ENCODE measurements around the gene ZEB1. TPM values are rescaled to one million over a fixed set of nuclear protein-coding genes. Genes with fewer than 3 reads are reported as not detected.

Gene ZEB1
- total and polyA plus RNA-seq, 2 of the 8 experiments (the other 6 are each of a cell fraction or from before 2014, with no cell fraction given): 0.08 to 0.15 TPM

- Histone ChIP-seq H3K27ac (ENCODE audit: low read depth, low read length) (no peak overlapping the region), H3K79me1 (ENCODE audit: low read depth, low read length) (no peaks in the 10 kb centered on the region), H3K23me2 (ENCODE audit: low read depth, low read length) (no peaks in the 10 kb centered on the region), H3K4me2 (ENCODE audit: insufficient read depth in 1 of 2, low read depth in 2 of 2, low read length in 2 of 2) (no peak overlapping the region), H3K79me2 (ENCODE audit: control insufficient read depth in 1 of 2, insufficient read depth in 2 of 2, low read length in 2 of 2) (no peaks in the 10 kb centered on the region), H3K56ac (replicated peaks; ENCODE audit: insufficient read length, low read depth, low read length) (no peak overlapping the region), H3K18ac (ENCODE audit: extremely low read depth, low read length) (no peak overlapping the region), H4K91ac (replicated peaks; ENCODE audit: insufficient read length, low read length) (no peak overlapping the region), H2BK12ac (ENCODE audit: low read depth, low read length) (no peak overlapping the region), H2BK20ac (ENCODE audit: low read length) (no peak overlapping the region), H4K8ac (ENCODE audit: extremely low read depth, insufficient read depth, low read length) (no peak overlapping the region), H3K4me1 (replicated peaks in 1 of 4; ENCODE audit: control insufficient read depth in 3 of 4, insufficient read depth in 4 of 4, low read length in 3 of 4) (no peaks in the 10 kb centered on the region), H4K20me1 (replicated peaks in 1 of 2; ENCODE audit: control insufficient read depth in 1 of 2, insufficient read depth in 2 of 2, low read length in 2 of 2) (no peaks in the 10 kb centered on the region), H2BK120ac (replicated peaks; ENCODE audit: low read depth, low read length) (no peak overlapping the region), H3K9ac (replicated peaks in 1 of 4; ENCODE audit: extremely low read depth in 1 of 4, low read depth in 3 of 4, low read length in 3 of 4) (no peak overlapping the region), H2BK5ac (ENCODE audit: low read depth, low read length) (no peak overlapping the region), H3K4ac (replicated peaks; ENCODE audit: insufficient read length, low read depth, low read length) (no peak overlapping the region), H2AFZ (ENCODE audit: low read length) (no peak overlapping the region), H3K27me3 (replicated peaks in 1 of 4; ENCODE audit: control insufficient read depth in 3 of 4, extremely low read depth in 1 of 4, insufficient read depth in 3 of 4, low read length in 3 of 4) (no peaks in the 10 kb centered on the region), H3K36me3 (ENCODE audit: control insufficient read depth in 2 of 4, insufficient read depth in 4 of 4, low read length in 3 of 4) (no peaks in the 10 kb centered on the region), H3K14ac (ENCODE audit: insufficient read length) (no peak overlapping the region), H3K4me3 (ENCODE audit: extremely low read depth in 1 of 4, insufficient read depth in 2 of 4, low read depth in 3 of 4, low read length in 4 of 4) (no peak overlapping the region), H4K5ac (ENCODE audit: insufficient read length, low read depth, low read length) (no peak overlapping the region), H2AK5ac (ENCODE audit: low read depth, low read length) (no peak overlapping the region), H3K9me3 (ENCODE audit: insufficient read depth in 2 of 2, low read depth in 1 of 2, low read length in 1 of 2) (no peaks in the 10 kb centered on the region), H2BK15ac (ENCODE audit: low read length) (no peak overlapping the region), H3K23ac (ENCODE audit: insufficient read length) (no peak overlapping the region)
- WGBS, 2 experiments (ENCODE audit: extremely low coverage in 1 of 2, insufficient coverage in 1 of 2, insufficient read length in 1 of 2, insufficient replicate concordance in 2 of 2, low coverage in 1 of 2, low lambda C conversion rate in 2 of 2, missing lambda C conversion rate in 1 of 2): 94% methylated on average over 2 of the region's 2 CpGs; no CpG with 5 or more reads in 1 of the 2 experiments
- DNase-seq (ENCODE audit: low read depth in 1 of 2, low spot score in 2 of 2) (no peak), FAIRE-seq (no peak)
- no peak for TF ChIP-seq RAD21 (IDR thresholded peaks at IDR 0.05 in 1 of 2, conservative IDR thresholded peaks at IDR 0.05 in 1 of 2; ENCODE audit: low read depth in 2 of 2, low read length in 2 of 2)
- no peak for TF ChIP-seq CREB1 (IDR thresholded peaks at IDR 0.05)
- TF ChIP-seq ZNF274 (IDR thresholded peaks at IDR 0.05; ENCODE audit: borderline replicate concordance, extremely low read depth, low read length): no peak
- TF ChIP-seq BCL11A (IDR thresholded peaks at IDR 0.05; ENCODE audit: low read depth in 2 of 2, low read length in 2 of 2): no peak
- TF ChIP-seq E2F6 (IDR thresholded peaks at IDR 0.05): no peak
- TF ChIP-seq NANOG (IDR thresholded peaks at IDR 0.05; ENCODE audit: insufficient read depth, low read depth, low read length, poor library complexity, severe bottlenecking): no peak
- POLR2A ChIA-PET (ENCODE audit: partially characterized antibody): no interaction called here
- CTCF ChIA-PET (ENCODE audit: partially characterized antibody): no interaction called here
Observed at GRCh38 chr10:31515116-31515515, 196.1 kb downstream of the ZEB1 start.
